Endodermal cell (in vitro differentiated cells): ENCODE results near the gene PDGFA. TPM values are rescaled to one million over a fixed set of nuclear protein-coding genes. Genes with fewer than 3 reads are reported as not detected.

Source experiments
- DNase-seq: peaks from one replicate; pipeline ENCODE4 v3.0.0-alpha.2; 2017
- H3K27ac ChIP-seq: 2 replicates; pipeline ENCODE4 v1.5.1; 2013; ENCODE audit warnings: mild to moderate bottlenecking, low read depth, low read length, moderate library complexity
- H3K27me3 ChIP-seq: 2 replicates; pipeline ENCODE4 v1.6.1; 2013; ENCODE audit warnings: mild to moderate bottlenecking, low read length, moderate library complexity; ENCODE audit not compliant: insufficient read depth, control insufficient read depth, poor library complexity, severe bottlenecking
- H3K36me3 ChIP-seq: 2 replicates; pipeline ENCODE4 v1.7.0; 2013; ENCODE audit warnings: mild to moderate bottlenecking, low read length, moderate library complexity; ENCODE audit not compliant: control insufficient read depth, insufficient read depth
- H3K4me1 ChIP-seq: one replicate; pipeline ENCODE4 v1.7.0; 2013; ENCODE audit warnings: low read length; ENCODE audit not compliant: control insufficient read depth, insufficient read depth
- H3K4me3 ChIP-seq: 2 replicates; pipeline ENCODE4 v1.5.1; 2013; ENCODE audit warnings: mild to moderate bottlenecking, low read length, moderate library complexity
- H3K9ac ChIP-seq: 2 replicates; pipeline ENCODE4 v1.6.1; 2013; ENCODE audit warnings: mild to moderate bottlenecking, low read length, moderate library complexity; ENCODE audit not compliant: poor library complexity, severe bottlenecking; ENCODE audit errors: extremely low read depth
- H3K9me3 ChIP-seq: 2 replicates; pipeline ENCODE4 v1.6.1; 2013; ENCODE audit warnings: mild to moderate bottlenecking, low read length, moderate library complexity; ENCODE audit not compliant: control insufficient read depth
- H3K27ac Mint-ChIP-seq: 2 replicates; pipeline ENCODE4 v1.8.0; 2020; ENCODE audit warnings: mixed read lengths
- H3K27me3 Mint-ChIP-seq: 2 replicates; pipeline ENCODE4 v1.8.0; 2021; ENCODE audit warnings: mild to moderate bottlenecking, mixed read lengths; ENCODE audit not compliant: insufficient read depth
- H3K36me3 Mint-ChIP-seq: 2 replicates; pipeline ENCODE4 v1.8.0; 2020; ENCODE audit warnings: low read depth, mixed read lengths
- H3K4me1 Mint-ChIP-seq: 2 replicates; pipeline ENCODE4 v1.8.0; 2020; ENCODE audit warnings: mixed read lengths
- H3K4me3 Mint-ChIP-seq: 2 replicates; pipeline ENCODE4 v1.8.0; 2020; ENCODE audit warnings: mild to moderate bottlenecking, moderate library complexity, mixed read lengths
- H3K9me3 Mint-ChIP-seq: 2 replicates; pipeline ENCODE4 v1.8.0; 2020; ENCODE audit warnings: mild to moderate bottlenecking, mixed read lengths
- WGBS, 2 experiments: methylation state at CpG; one replicate each; pipeline versions ENCODE4 v1.1.5 to v1.1.7; 2013; ENCODE audit warnings: missing lambda C conversion rate in 2 of 2, mixed read lengths in 1 of 2; ENCODE audit not compliant: insufficient coverage in 1 of 2, insufficient read length in 1 of 2; 5-methylcytosine and 5-hydroxymethylcytosine counted together
- total RNA-seq, 2 donors: library from RNA; stranded (reverse); fragmentation: NEBNext Ultra II Directional in 1 of 2; extraction: Animal tissue kit (Norgen Biotek cat#: 25700) in 1 of 2; gene quantifications; 2 replicates in 1 of 2; 3 replicates in 1 of 2; pipeline ENCODE4 v1.2.1, GENCODE V29; 2021
- TF ChIP-seq, protein P1 (sequence below): fragments of 200-600 bp; sonication (generic); conservative IDR thresholded peaks from 2 replicates; pipeline ENCODE4 v1.5.0; 2021; ENCODE audit warnings: antibody characterized with exemption, mild to moderate bottlenecking

The PDGFA gene
- total RNA-seq, 2 donors from 2014 or later: 11.9 to 24.1 TPM

DNA sequence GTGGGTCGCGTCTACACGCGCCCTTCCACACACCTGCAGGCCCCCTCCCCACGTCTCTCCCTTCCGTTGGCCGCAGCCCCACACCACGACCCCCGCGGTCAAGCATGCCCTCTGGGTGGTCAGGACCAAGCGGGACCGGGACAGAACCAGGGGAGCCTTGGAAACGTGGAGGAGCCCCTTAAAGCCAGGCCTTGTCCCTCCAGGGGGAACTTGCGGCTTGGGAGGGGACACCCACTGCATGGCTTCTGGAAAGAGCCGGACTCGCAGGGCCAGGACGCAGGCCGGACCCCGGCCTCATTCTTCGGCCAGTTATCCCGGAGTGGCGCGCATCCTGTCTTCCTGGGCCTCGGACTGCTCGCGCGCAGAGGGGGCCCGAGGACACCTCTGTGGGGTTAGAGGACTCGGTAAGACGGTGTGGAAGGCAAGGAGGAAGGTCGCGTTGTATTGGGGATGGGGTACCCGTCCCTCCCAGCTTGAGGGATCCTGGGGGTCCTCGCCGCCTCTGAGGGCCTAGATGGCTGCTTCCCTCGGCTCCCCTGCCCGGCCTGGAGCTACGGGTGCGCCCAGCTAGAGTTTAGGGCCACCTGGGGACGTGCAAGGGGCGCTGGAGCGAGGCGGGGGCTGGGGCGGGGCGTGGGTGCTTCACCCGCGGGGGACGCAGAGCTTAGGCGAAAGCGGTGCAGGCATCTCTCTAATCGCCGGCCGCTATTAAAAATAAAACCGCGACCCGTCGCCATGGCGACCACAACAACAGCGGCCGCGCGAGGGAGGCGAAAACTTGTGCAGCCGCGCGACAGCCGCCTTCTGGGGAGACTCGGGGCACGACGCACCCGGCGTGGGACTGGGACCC, 1.8 kb upstream of the PDGFA start:
- TF ChIP-seq, protein P1, sequence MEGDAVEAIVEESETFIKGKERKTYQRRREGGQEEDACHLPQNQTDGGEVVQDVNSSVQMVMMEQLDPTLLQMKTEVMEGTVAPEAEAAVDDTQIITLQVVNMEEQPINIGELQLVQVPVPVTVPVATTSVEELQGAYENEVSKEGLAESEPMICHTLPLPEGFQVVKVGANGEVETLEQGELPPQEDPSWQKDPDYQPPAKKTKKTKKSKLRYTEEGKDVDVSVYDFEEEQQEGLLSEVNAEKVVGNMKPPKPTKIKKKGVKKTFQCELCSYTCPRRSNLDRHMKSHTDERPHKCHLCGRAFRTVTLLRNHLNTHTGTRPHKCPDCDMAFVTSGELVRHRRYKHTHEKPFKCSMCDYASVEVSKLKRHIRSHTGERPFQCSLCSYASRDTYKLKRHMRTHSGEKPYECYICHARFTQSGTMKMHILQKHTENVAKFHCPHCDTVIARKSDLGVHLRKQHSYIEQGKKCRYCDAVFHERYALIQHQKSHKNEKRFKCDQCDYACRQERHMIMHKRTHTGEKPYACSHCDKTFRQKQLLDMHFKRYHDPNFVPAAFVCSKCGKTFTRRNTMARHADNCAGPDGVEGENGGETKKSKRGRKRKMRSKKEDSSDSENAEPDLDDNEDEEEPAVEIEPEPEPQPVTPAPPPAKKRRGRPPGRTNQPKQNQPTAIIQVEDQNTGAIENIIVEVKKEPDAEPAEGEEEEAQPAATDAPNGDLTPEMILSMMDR: no peak
- H3K9me3 ChIP-seq: no peaks in the 10 kb centered on the region
- H3K36me3 ChIP-seq: no peaks in the 10 kb centered on the region
- DNase-seq: peak; percentile 80
- H3K4me3 ChIP-seq: no peak overlapping the region
- H3K36me3 Mint-ChIP-seq: no peaks in the 10 kb centered on the region
- peak overlapping the region; percentile 38 for H3K4me3 Mint-ChIP-seq
- H3K27me3 ChIP-seq: peaks cover 85% of the 10 kb centered on the region
- peaks cover 58% of the 10 kb centered on the region for H3K27me3 Mint-ChIP-seq
- no peak overlapping the region for H3K9ac ChIP-seq
- H3K27ac ChIP-seq: no peak overlapping the region
- 2% methylated on average over 55 to 72 of the region's 72 CpGs for WGBS, 2 experiments
- peaks cover 4% of the 10 kb centered on the region for H3K4me1 Mint-ChIP-seq
- no peak overlapping the region for H3K27ac Mint-ChIP-seq
- peaks cover 6% of the 10 kb centered on the region for H3K4me1 ChIP-seq
- no peaks in the 10 kb centered on the region for H3K9me3 Mint-ChIP-seq

DNA sequence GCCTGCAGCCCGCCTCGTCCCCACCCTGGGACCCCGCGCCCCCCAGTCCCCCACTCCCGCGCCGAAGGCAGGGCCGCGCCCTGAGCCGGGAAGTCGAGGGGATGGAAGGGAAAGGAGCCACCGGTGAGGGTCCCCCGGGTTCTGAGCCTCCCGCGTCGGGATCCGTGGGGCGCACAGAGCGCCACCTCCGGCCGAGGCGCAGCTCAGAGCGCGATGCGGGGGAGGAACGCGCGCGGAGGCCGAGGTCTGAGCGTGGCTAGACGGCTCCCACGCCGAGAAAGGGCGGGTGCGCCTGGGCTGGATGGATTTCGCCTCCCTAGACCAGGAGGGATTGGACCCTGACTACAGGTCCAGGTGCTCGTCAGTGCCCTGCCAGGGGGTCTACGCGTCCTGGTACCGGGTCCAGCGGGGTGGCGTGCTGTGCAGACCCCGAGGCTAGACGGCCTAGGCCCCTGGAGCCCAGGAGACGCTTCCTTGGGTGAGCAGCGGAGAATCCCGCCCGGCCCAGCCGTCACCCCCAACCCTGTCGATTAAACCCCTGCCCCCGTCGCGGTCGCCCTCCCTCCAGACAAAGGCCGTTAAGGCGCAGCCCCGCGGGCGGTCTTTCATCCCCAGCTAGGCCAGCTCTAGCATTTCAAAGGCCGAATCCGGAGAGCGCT, 986 bp upstream of the PDGFA start:
- H3K27ac ChIP-seq: no peak overlapping the region
- peaks cover 6% of the 10 kb centered on the region for H3K4me1 ChIP-seq
- TF ChIP-seq, protein P1: no peak
- no peak overlapping the region for H3K4me3 ChIP-seq
- no peaks in the 10 kb centered on the region for H3K9me3 ChIP-seq
- no peaks in the 10 kb centered on the region for H3K36me3 ChIP-seq
- Mint-ChIP-seq H3K27me3 (peaks cover 55% of the 10 kb centered on the region), H3K36me3 (no peaks in the 10 kb centered on the region), H3K4me1 (peaks cover 9% of the 10 kb centered on the region), H3K4me3 (peak overlapping the region; percentile 38), H3K9me3 (no peaks in the 10 kb centered on the region), H3K27ac (no peak overlapping the region)
- no peak overlapping the region for H3K9ac ChIP-seq
- peaks cover 90% of the 10 kb centered on the region for H3K27me3 ChIP-seq
- 1 to 2% methylated on average over 39 to 63 of the region's 63 CpGs for WGBS, 2 experiments
- DNase-seq: peak; percentile 81

DNA sequence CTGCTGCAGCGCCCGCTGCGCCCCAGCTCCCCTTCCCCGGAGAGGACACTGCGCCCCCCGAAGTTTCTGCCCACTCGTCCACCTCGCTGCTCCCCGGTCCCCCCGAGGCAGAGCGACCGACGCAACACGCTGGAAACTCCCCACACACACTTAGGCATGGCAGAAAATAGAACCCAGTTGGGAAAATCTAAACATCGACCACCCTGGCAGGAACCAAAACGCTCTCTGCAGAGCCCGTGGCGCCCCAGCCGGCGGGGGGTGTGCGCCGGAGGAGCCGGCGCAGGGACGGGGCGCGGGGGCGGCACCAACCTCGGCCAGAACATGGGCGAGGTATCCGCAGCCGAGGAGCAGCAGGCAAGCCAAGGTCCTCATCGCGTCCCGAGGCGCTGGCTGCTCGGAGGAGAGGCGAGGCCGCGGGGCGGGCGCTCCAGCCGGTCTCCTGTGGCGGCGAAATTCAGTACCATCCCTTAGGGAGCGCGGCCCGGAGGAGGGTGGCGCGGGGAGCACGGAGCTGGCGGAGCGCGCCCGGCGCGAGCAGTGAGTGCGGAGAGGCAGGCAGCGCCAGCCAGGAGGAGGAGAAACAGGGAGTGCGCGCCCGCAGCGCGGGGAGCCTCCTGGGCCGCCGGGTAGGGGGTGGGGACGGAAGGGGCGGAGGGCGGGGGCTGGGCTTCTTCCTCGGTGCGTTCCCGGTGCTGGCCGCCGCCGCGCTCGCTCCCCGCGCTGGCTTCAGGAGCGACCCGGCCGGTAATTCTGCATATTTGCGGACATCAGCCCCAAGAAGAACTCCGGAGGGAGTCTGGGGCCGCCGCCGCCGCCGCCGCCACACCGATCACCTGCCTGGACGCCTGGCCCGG, 789 bp downstream of the PDGFA start:
- peaks cover 15% of the 10 kb centered on the region for H3K4me1 Mint-ChIP-seq
- H3K27ac ChIP-seq: no peak overlapping the region
- no peak overlapping the region for H3K9ac ChIP-seq
- peaks cover 6% of the 10 kb centered on the region for H3K4me1 ChIP-seq
- H3K9me3 ChIP-seq: no peaks in the 10 kb centered on the region
- no peaks in the 10 kb centered on the region for H3K9me3 Mint-ChIP-seq
- peaks cover 39% of the 10 kb centered on the region for H3K27me3 Mint-ChIP-seq
- H3K27ac Mint-ChIP-seq: peak overlapping the region; percentile 64
- no peaks in the 10 kb centered on the region for H3K36me3 Mint-ChIP-seq
- TF ChIP-seq, protein P1: no peak
- peak overlapping the region; percentile 69 for H3K4me3 ChIP-seq
- H3K27me3 ChIP-seq: peaks cover 91% of the 10 kb centered on the region
- 0% methylated on average over 24 to 93 of the region's 93 CpGs for WGBS, 2 experiments
- H3K36me3 ChIP-seq: no peaks in the 10 kb centered on the region
- DNase-seq: peak; percentile 88
- H3K4me3 Mint-ChIP-seq: peak overlapping the region; percentile 80
